MV-4-11 (cell line): ENCODE data around the gene ARPC1B.

Experiments
- DNase-seq: peaks from one replicate; lab custom pipeline; 2025; lab: John Stamatoyannopoulos, UW

ARPC1B gene

GRCh38 chr7:99389772-99390171 is 15.2 kb downstream of the ARPC1B start:
- no peak for DNase-seq

GRCh38 chr7:99390941-99391602 is 16.5 kb downstream of the ARPC1B start:
- peak; percentile 32 for DNase-seq

GRCh38 chr7:99392046-99392445 is 17.5 kb downstream of the ARPC1B start:
- DNase-seq, result no peak

GRCh38 chr7:99392659-99393354 is 18.3 kb downstream of the ARPC1B start:
- DNase-seq, result no peak

GRCh38 chr7:99393355-99394187 is 19.0 kb downstream of the ARPC1B start:
- no peak for DNase-seq

- no peak for DNase-seq
Measured at GRCh38 chr7:99394188-99394502, 19.6 kb downstream of the ARPC1B start.

GRCh38 chr7:99395616-99396327 is 21.2 kb downstream of the ARPC1B start:
- DNase-seq, result no peak

GRCh38 chr7:99396418-99397296 is 22.1 kb downstream of the ARPC1B start:
- DNase-seq, result no peak

GRCh38 chr7:99397297-99397983 is 22.9 kb downstream of the ARPC1B start:
- no peak for DNase-seq

- DNase-seq, result no peak
Measured at GRCh38 chr7:99398891-99399445, 24.4 kb downstream of the ARPC1B start.

- DNase-seq, result no peak
Measured at GRCh38 chr7:99399597-99399996, 25.1 kb downstream of the ARPC1B start.

- no peak for DNase-seq
Measured at GRCh38 chr7:99402854-99403253, 28.3 kb downstream of the ARPC1B start.

GRCh38 chr7:99403764-99404163 is 29.2 kb downstream of the ARPC1B start:
- no peak for DNase-seq

GRCh38 chr7:99404235-99404976 is 29.9 kb downstream of the ARPC1B start:
- no peak for DNase-seq

GRCh38 chr7:99404977-99405320 is 30.4 kb downstream of the ARPC1B start:
- no peak for DNase-seq

GRCh38 chr7:99406557-99406956 is 32.0 kb downstream of the ARPC1B start:
- DNase-seq, result no peak

GRCh38 chr7:99407872-99408378 is 33.4 kb downstream of the ARPC1B start:
- DNase-seq, result no peak

GRCh38 chr7:99408379-99409191 is 34.1 kb downstream of the ARPC1B start, which contains the start of the genes BUD31 and PDAP1:
Gene BUD31 (plus strand): TSS chr7:99408969. CDS start chr7:99411093, 2,124 bp downstream.
Gene PDAP1 (minus strand): TSS chr7:99408597. CDS start chr7:99408548, 49 bp downstream.
- DNase-seq, result peak; percentile 95

- no peak for DNase-seq
Measured at GRCh38 chr7:99409192-99409572, 34.7 kb downstream of the ARPC1B start.
